ENCODE results near the gene SLC38A7. TPM values are rescaled to one million over a fixed set of nuclear protein-coding genes. Genes with fewer than 3 reads are reported as not detected.

Gene SLC38A7
- total and polyA plus RNA-seq, 7 donors, result 4.3 to 12.6 (median 8.6) TPM

DNA sequence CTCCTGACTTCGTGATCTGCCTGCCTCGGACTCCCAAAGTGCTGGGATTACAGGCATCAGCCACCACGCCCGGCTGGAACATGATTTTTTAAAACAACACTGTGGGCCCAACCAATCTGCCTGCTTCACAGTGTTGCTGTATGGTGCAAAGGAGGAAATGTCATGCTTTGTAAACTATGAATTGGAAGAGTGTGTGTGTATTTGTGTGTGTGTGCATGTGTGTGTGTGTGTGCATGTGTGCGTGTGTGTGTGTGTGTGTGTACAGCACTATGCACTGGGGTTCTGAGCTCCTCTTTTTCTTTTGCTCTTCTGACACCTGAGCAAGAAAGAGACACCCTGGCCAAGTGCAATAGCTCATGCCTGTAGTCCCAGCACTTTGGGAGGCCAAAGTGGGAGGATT is 40.5 kb downstream of the SLC38A7 start:
- no peaks in the 10 kb centered on the region for H3K9me3 ChIP-seq
- DNase-seq (no peak), ATAC-seq (no peak)
- WGBS, 3 donors, result 78 to 88% (median 86%) methylated on average over 5 of the region's 5 CpGs
- H3K4me1 ChIP-seq, result no peaks in the 10 kb centered on the region
- no peaks in the 10 kb centered on the region for H3K36me3 ChIP-seq (ENCODE audit: insufficient read depth in 1 of 2, low read depth in 1 of 2)
- no peak overlapping the region for H3K4me3 ChIP-seq
- H3K27ac ChIP-seq, result no peak overlapping the region
- TF ChIP-seq, protein P1, sequence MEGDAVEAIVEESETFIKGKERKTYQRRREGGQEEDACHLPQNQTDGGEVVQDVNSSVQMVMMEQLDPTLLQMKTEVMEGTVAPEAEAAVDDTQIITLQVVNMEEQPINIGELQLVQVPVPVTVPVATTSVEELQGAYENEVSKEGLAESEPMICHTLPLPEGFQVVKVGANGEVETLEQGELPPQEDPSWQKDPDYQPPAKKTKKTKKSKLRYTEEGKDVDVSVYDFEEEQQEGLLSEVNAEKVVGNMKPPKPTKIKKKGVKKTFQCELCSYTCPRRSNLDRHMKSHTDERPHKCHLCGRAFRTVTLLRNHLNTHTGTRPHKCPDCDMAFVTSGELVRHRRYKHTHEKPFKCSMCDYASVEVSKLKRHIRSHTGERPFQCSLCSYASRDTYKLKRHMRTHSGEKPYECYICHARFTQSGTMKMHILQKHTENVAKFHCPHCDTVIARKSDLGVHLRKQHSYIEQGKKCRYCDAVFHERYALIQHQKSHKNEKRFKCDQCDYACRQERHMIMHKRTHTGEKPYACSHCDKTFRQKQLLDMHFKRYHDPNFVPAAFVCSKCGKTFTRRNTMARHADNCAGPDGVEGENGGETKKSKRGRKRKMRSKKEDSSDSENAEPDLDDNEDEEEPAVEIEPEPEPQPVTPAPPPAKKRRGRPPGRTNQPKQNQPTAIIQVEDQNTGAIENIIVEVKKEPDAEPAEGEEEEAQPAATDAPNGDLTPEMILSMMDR (IDR thresholded peaks at IDR 0.05), result no peak
- H3K27me3 ChIP-seq (ENCODE audit: insufficient read depth in 3 of 3, low read length in 2 of 3), result no peaks in the 10 kb centered on the region
- intact Hi-C loops (cut with DNase I), result no loop called here

DNA sequence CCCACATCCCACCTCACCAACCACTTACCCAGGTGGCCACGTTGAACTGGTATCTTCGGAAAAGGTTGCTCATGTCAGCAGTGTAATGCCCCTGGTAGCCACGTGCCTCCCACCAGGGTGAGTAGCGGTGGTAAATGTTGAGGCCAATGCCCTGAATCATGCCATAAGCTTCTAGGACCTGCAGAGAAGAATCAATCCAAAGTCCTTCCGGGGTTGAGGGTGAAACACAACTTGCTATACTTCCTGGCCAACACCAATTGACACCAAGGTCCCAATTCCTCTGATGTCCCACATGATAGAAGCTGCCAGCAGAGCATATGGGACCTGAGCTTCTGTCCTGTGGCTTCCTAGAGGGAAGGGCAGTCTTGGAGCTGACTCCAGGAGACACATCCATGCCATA is 43.6 kb downstream of the SLC38A7 start:
- Histone ChIP-seq H3K4me1 (no peaks in the 10 kb centered on the region), H3K27me3 (ENCODE audit: insufficient read depth in 3 of 3, low read length in 2 of 3) (no peaks in the 10 kb centered on the region), H3K27ac (no peak overlapping the region), H3K9me3 (no peaks in the 10 kb centered on the region), H3K4me3 (no peak overlapping the region), H3K36me3 (ENCODE audit: insufficient read depth in 1 of 2, low read depth in 1 of 2) (no peaks in the 10 kb centered on the region)
- DNase-seq (no peak), ATAC-seq (no peak)
- intact Hi-C loops (cut with DNase I), result no loop called here
- TF ChIP-seq, protein P1 (IDR thresholded peaks at IDR 0.05), result no peak
- 80 to 82% (median 81%) methylated on average over 5 of the region's 5 CpGs for WGBS, 3 donors

DNA sequence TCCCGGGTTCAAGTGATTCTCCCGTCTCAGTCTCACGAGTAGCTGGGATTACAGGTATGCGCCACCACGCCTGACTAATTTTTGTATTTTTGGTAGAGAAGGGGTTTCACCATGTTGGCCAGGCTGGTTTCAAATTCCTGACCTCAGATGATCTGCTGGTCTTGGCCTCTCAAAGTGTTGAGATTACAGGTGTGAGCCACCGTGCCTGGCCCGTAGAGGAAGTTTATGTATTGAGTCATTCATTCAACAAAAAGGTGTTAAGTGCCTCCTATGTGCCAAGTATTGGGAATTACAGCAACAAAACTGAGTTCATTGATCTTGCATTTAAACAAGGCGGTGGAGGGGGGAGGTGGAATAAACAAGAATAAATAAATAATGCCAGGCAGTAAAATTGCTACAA is 44.7 kb downstream of the SLC38A7 start:
- H3K4me3 ChIP-seq, result no peak overlapping the region
- no peak for DNase-seq
- no peaks in the 10 kb centered on the region for H3K9me3 ChIP-seq
- intact Hi-C loops (cut with DNase I), result no loop called here
- no peaks in the 10 kb centered on the region for H3K27me3 ChIP-seq (ENCODE audit: insufficient read depth in 3 of 3, low read length in 2 of 3)
- H3K27ac ChIP-seq, result no peak overlapping the region
- TF ChIP-seq, protein P1 (IDR thresholded peaks at IDR 0.05), result no peak
- WGBS, 3 donors, result 88 to 89% (median 88%) methylated on average over 8 of the region's 8 CpGs
- no peaks in the 10 kb centered on the region for H3K4me1 ChIP-seq
- ATAC-seq, result no peak
- no peaks in the 10 kb centered on the region for H3K36me3 ChIP-seq (ENCODE audit: insufficient read depth in 1 of 2, low read depth in 1 of 2)

DNA sequence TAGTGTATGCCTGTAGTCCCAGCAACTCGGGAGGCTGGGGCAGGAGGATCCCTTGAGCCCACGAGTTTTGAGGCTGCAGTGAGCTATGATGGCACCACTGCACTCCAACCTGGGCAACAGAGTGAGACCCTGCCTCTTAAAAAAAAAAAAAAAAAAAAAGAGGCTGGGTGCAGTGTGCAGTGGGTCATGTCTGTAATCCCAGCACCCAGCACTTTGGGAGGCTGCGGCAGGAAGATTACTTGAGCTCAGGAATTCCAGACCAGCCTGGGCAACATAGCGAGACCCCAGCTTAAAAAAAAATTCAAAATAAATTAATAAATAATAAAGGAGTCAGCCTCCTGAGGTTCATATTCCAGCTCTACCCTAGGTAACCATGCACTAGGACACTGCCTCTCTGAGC is 45.3 kb downstream of the SLC38A7 start:
- no peak for DNase-seq
- H3K4me3 ChIP-seq, result no peak overlapping the region
- H3K4me1 ChIP-seq, result no peaks in the 10 kb centered on the region
- H3K27ac ChIP-seq, result no peak overlapping the region
- no peak for ATAC-seq
- TF ChIP-seq, protein P1 (IDR thresholded peaks at IDR 0.05), result no peak
- no peaks in the 10 kb centered on the region for H3K27me3 ChIP-seq (ENCODE audit: insufficient read depth in 3 of 3, low read length in 2 of 3)
- WGBS, 3 donors, result 80 to 90% (median 86%) methylated on average over 4 of the region's 4 CpGs
- intact Hi-C loops (cut with DNase I), result no loop called here
- no peaks in the 10 kb centered on the region for H3K9me3 ChIP-seq
- no peaks in the 10 kb centered on the region for H3K36me3 ChIP-seq (ENCODE audit: insufficient read depth in 1 of 2, low read depth in 1 of 2)
